Stimulated activated CD4-positive, alpha-beta T cell treated with anti-CD3 and anti-CD28 coated beads, Interleukin-12 subunit alpha, Interleukin-12 subunit beta, amount 100 ng/mL, for 24 hours (primary cell): ENCODE data around the gene RNU1-4.
"Not testable (repeated sequence)": the region's sequence is repeated elsewhere in the genome, so short reads cannot be mapped to it uniquely, and the experiment has no call there.

ENCODE experiments used
- DNase-seq, 2 experiments: peaks; one replicate each; pipeline ENCODE4 v3.0.0-alpha.2; 2020; ENCODE audit warnings: low read depth in 2 of 2

RNU1-4 gene

DNA sequence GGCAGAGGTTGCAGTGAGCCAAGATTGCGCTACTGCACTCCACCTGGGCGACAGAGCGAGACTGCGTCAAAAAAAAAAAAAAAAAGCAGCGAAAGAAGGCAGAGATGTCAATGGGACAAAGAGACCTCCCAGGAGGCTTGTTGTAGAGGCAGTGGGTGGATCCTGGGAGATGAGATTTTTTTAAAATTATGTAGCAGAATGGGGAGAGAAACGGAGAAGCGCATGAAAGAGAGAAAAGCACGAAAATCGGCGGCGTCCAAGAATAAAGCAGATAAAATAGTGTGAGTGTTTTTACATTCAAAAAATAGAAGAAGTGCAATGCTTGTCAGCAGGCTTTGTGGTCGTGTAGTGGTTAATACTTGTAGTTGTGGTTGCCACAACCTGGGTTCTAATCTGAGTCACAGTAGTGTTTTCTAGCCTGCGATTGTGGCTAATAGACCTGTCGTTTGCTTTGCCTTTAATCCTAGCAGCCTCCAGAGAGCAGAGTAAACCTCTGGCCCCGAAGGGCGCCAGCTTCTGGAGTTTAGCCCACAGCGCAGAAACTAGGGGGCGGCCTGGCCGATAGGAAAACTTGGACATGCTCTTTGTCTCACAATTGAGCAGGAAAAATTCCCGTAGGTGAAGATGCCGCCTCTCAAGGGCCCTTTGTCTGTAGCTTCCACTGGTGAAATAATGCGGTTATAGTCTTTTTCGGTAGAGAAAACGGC is 11.9 kb upstream of the RNU1-4 start:
- DNase-seq, result not testable (repeated sequence)

DNA sequence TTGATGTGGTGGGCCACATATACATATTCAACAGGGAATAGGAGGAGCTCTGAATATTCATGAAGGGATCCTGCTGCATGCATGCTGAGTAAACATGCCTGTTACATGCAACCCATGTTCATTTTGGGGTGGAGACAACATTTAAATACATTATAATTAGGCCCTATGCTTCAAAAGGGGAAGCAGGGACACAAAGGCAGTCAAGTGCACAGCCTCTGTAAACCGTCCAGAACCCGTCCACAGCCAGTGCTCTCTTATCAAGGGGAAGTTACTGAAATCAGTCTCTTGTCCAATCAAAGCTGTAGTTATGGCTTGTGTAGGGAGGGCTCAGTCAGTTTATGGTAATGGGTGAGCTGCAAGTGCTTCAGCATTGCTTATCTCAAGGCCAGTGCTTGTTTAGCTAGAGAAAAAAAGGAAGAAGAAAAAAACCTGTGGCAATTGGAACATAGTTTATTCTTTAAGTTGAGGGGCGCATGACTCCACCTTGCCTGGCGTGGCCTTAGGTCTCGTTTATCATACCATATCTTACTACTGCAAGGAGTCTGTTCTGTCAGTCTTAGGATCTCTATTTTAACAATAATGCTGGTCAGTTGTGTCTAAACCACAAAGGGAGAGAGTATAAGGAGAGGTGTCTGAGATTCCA is 7.9 kb upstream of the RNU1-4 start:
- not testable (repeated sequence) for DNase-seq

DNA sequence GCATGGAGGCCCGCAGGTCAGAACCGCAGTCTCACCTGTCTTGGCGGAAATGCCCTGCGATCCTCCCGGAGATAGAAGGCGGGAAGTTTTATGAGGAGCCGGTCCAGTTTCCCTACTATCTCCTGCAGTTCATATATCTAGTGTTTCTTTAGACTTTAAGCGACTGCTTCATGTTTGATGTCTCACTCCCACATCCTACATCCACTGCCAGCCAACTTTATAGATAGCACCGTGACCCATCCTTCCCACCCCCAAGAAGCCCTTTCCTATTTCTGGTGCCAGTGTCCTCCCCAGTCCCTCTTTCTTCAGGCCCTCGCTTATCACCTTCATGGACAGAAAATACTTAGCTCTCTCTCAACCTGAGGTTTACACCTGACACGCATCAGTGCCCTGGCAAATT is 914 bp downstream of the RNU1-4 start:
- not testable (repeated sequence) for DNase-seq

DNA sequence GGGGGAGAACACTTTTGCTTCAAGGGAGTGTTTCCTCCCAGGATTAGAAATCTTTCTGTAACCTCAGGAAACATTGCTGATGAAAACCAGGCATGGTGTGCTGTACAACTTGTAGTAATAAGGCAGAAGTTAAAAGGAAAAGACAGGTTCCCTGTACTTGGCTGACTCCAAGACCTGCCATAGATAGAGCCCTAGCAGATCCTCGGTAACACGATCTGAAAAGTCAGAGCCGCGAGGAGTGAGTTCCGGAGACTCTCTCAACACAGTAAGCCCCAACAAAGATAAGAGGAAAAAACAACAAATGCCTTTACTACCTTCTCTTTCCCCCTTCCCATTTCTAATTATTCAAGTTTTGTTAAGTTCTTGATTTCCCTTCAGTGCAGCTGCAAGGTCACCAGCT is 7.3 kb downstream of the RNU1-4 start:
- DNase-seq, result not testable (repeated sequence)

- DNase-seq, result not testable (repeated sequence)
Observed at GRCh38 chr1:16748710-16749109, 8.4 kb downstream of the RNU1-4 start.

DNA sequence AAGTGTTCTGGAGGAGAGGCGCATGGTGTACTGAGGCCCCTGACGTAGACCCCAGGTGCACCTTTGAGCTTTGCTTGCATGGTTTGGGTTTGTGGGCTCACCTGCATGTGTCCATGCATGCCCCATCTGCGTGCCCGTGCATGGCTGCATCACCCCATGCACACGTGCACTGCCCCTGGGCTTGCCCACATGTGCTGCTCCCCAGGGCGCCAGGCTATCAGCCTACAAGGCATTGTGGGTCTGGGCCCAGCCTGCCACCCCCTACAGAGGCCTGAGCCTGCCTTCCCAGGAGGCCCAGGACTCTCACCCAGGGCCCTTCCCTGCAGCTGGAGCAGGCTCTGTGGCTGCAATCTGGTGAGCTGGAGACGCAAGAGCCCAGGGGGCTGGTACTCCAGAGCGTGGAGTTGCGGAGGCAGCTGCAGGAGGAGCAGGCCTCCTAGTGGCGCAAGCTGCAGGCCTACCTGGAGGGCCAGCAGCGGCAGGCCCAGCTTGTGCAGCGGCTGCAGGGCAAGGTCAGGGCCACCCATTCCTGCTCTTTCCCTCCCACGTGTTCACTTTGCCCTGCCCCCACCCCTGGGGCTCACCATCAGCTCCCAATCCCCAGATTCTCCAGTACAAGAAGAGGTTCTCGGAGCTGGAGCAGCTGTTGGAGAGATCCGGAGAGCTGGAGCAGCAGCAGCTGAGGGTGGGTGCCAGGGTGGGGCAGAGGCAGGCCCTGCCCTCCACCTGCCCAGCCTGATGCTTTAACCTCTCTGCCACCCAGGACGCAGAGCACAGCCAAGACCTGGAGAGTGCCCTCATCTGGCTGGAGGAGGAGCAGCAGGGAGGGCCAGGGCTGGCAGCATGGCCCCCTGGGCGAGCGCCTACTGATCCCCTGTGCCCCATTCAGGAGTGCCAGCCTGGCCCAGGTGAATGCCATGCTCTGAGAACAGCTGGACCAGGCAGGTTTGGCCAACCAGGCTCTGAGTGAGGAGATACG is 9.9 kb downstream of the RNU1-4 start:
- DNase-seq, result not testable (repeated sequence)

- DNase-seq, result not testable (repeated sequence)
Observed at GRCh38 chr1:16752770-16753169, 12.5 kb downstream of the RNU1-4 start.

DNA sequence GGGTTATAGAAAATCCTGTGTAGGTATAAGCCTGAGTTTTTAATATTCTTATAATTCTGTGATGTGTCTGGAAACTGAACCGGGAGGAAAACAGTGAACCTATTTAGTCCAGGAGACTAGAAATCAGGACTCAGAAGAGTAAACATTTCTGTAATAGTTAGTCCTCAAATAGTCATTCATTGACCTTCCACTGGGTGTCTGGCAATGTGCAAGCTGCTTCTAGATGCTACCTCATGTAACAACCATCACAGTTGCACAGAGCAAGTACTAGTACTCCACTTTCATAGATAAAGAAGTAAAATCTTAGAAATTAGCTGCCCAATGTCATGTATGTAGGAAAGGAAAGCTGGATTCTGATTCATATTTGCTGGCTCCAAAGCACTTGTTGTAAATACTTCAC is 15.1 kb downstream of the RNU1-4 start:
- DNase-seq, result not testable (repeated sequence)

GRCh38 chr1:16755932-16756331 is 15.6 kb downstream of the RNU1-4 start:
- not testable (repeated sequence) for DNase-seq

DNA sequence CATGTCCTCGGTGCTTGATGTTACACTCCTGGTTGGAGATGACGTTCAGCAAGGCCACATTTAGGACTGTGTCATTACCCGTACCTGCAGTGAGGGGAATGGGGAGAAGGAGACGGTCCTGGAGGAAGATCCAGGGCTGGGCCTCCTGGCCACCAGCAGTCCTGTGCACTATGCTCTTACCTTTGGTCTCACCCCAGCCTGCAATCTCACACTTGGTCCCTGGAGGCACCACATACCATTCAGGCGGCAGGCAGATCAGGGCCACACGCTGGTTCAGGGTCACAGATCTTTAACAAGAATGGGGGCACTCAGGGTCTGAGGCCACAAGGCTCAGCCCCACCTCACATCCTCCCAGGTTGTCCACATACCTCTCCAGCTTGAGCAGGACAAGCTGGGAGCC is 17.3 kb downstream of the RNU1-4 start:
- DNase-seq, result not testable (repeated sequence)

GRCh38 chr1:16758060-16758459 is 17.7 kb downstream of the RNU1-4 start:
- DNase-seq, result not testable (repeated sequence)

- DNase-seq, result not testable (repeated sequence)
Observed at GRCh38 chr1:16759041-16759493, 18.8 kb downstream of the RNU1-4 start.

DNA sequence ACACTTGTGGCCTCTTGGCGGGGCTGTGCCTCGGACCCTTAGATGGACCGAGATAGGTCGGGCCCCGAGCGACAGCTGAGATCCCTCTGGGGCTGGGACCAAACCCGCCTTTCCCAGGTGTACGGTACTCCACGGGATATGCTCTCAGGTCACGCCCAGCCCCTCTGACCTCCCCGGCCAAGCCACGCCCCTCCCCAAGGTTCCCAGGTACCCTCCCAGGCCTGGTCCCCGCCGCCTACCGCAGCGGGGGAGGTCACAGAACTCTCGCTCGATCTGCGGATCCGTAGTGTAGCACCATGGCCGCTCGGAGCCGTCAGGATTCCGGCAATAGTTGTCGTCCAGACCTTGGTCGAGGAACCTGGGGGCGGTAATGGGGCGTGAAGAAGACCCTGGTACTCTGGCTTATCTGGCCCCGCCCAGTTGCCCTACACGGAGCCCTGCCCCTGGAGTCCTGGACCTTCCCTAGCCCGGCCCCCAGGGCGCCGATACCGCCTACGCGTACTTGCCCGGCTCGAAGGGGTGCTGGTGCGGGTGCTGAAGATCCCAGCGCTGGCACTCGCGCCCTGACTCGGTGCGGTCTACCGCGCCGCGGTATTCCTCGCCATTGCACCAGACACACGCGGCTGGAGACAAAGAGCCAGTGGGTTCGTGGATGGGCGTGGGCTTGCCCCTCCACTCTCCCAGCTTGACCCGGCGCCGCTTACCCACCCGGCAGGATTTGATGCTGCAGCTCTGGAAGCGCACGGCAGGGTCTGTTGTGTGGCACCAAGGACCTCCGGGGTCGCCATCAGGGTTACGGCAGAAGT is 19.5 kb downstream of the RNU1-4 start:
- DNase-seq, result not testable (repeated sequence)

DNA sequence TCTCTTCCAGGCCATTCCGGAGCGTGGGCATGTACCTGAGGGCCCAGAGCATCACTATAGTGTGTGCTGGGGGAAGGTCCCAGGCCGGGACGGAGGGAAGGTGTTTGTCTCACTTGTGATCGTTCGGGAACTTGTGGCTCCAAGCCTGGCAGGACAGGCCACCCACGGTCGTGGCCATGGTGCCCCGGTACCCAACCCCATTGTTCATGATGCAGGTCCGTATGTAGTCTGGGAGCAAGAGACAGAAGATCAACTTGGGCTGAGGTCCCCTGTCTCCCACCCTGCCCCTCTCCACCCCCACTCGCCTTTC is 20.1 kb downstream of the RNU1-4 start:
- not testable (repeated sequence) for DNase-seq

DNA sequence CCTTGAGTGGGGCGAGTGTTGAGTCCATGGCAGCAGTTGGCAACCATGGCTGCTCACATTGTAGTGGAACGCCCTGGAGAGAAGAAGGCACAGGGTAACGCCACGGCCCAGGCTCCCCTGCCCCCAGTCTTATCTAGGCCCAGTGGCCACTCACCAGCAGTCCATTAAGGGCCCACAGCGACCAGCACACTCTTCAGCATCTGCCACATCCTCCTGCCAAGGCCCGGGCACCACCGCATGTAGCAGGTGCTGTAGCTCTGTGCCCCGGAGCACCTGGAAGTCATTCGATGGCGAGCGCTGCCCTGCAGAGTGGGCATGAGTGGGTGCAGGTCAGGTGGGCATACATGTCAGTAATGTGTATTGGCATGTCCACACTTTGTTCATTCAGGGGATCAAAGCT is 20.5 kb downstream of the RNU1-4 start:
- not testable (repeated sequence) for DNase-seq

DNA sequence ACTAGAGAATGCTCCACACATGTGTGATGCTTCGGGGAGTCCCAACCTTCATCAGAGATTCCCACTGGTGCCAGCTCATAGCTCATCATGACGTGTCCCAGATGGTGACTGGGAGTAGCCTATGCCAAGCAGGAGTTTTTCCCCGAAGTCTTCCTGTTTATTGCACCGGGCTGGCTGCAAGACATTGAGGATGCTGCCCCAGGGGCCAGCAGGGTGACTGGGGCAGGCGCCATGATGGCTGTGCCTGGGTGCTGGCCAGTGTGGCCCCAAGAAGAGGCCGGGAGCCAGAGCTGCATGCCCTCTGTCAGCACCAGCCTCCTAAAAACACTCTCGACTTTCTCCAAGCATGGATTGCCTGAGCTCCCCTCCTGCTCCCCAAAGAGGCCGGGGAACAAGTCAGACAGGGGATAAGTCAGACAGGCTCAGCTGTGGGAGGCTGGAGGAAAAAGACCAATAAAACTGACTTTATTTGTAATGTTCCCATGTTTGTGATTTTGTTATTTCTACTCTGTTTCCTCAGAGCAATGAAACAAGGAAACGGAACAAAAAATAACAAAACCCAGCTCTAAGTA is 24.0 kb downstream of the RNU1-4 start:
- DNase-seq, result not testable (repeated sequence)

DNA sequence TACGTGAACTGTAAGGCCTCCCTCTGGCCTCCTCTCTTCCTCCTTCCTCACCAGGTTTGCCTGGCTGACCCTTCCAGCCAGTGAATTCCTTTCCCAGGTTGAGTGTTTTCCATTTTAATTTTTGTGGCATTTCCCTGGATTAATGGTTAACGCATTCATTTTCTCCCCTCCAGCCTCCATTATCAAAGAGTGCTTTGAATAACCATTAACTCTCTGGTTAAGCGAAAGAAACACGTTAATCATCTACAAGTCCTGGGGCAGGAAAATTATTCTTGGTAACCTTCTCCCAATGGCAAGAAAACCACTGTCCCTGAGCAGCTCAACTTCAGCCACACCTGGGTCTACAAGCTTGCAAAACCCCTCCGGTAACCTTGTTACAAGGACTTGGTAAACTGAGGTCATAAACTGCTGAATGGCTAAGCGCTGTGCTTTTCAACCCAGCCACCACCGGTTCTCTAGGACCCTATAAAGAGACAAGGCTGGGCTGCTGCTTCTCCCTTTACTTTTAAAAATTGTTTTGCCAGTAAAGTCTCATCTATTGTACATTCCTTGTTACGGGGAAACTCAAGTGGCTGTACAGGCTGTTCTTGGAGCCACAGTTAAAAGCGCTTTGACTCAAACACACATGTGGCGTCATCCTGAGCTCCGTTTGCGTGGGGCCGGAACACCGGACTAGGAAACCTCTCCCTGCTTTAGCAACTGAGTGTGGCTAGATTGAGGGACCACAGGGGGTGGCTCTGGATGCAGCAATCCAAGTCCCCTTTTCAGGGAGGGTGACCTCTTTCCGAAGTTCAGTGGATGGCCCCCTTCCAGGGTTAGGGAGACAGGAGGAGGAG is 24.7 kb downstream of the RNU1-4 start:
- DNase-seq, result not testable (repeated sequence)

DNA sequence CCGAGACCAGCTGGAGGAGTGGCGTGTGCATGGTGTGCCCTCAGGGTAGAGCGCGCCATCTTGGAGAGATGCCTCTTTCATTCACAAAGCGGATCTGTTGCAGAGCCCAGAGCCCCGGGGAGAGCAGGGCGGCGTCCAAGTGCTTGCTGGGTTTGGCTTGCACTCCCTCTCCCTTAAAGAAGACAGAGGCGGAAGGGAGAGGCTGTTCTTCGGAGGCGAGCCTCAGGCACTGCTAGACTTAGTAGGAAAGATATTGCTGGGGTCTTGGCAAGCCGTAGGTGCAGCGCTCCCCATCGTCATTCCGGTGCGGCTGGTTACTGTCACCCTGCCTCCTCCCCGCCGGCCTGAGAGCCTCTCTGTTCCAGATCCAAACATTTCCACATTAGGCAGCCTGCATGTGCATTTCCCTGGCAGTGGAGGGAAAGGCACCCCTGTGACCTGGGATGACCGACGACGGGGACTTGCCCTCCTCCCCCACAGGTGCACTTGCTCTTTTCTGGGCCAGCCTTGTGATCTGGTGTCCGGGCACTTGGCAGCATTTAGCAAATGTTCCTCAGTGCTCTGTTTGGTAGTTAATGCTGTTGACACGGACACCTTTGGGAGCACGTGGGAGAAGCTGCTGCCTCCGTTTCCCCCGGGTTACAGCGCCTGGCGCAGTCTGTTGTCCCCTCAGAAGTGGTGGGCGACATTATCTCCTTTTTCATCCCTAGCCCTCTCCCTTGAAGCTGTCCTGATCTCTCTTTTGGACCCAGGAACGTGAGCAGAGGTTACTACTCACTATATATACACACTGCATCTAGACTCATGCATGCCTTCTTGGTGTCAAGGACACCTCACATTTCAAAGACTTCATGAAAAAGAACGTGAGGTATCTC is 25.7 kb downstream of the RNU1-4 start:
- DNase-seq, result not testable (repeated sequence)

- not testable (repeated sequence) for DNase-seq
Observed at GRCh38 chr1:16766689-16767256, 26.5 kb downstream of the RNU1-4 start.
